MM.1S (cell line): ENCODE measurements around the gene TMEM200A.

Source experiments
- DNase-seq: peaks from one replicate; pipeline ENCODE4 v3.0.0-alpha.2; 2015
- H2AFZ ChIP-seq: fragments of 300-600 bp; sonication (generic); 2 replicates; pipeline ENCODE4 v1.6.0; 2016; ENCODE audit warnings: antibody characterized with exemption, low read length
- H3F3A ChIP-seq: fragments of 300-600 bp; sonication (generic); 2 replicates; pipeline ENCODE4 v1.6.1; 2016; ENCODE audit warnings: mild to moderate bottlenecking, antibody characterized with exemption, low read length, moderate library complexity, mixed read lengths; ENCODE audit not compliant: insufficient read depth
- H3K27ac ChIP-seq: fragments of 300-600 bp; sonication (generic); 2 replicates; pipeline ENCODE4 v1.5.1; 2016; ENCODE audit warnings: mild to moderate bottlenecking, low read length
- H3K27me3 ChIP-seq: fragments of 300-600 bp; sonication (generic); replicated peaks from 2 replicates; pipeline ENCODE4 v1.6.0; 2016; ENCODE audit warnings: low read length; ENCODE audit not compliant: insufficient read depth
- H3K36me3 ChIP-seq: fragments of 300-600 bp; sonication (generic); replicated peaks from 2 replicates; pipeline ENCODE4 v1.6.1; 2016; ENCODE audit warnings: mild to moderate bottlenecking, low read length, mixed read lengths; ENCODE audit not compliant: insufficient read depth
- H3K4me1 ChIP-seq: fragments of 300-600 bp; sonication (generic); 2 replicates; pipeline ENCODE4 v1.6.1; 2016; ENCODE audit warnings: low read length, mixed read lengths
- H3K4me2 ChIP-seq: fragments of 300-600 bp; sonication (generic); 2 replicates; pipeline ENCODE4 v1.6.0; 2016; ENCODE audit warnings: low read depth, low read length
- H3K4me3 ChIP-seq: fragments of 300-600 bp; sonication (generic); 2 replicates; pipeline ENCODE4 v1.5.1; 2016; ENCODE audit warnings: low read length, mixed read lengths
- H3K79me2 ChIP-seq: fragments of 300-600 bp; sonication (generic); 2 replicates; pipeline ENCODE4 v1.6.1; 2016; ENCODE audit warnings: mixed run types, low read length, mixed read lengths
- H3K9ac ChIP-seq: fragments of 300-600 bp; sonication (generic); 2 replicates; pipeline ENCODE4 v1.6.1; 2016; ENCODE audit warnings: low read length, mixed read lengths
- H3K9me2 ChIP-seq: fragments of 300-600 bp; sonication (generic); replicated peaks from 2 replicates; pipeline ENCODE4 v1.6.1; 2016; ENCODE audit warnings: mild to moderate bottlenecking, low read length, mixed read lengths; ENCODE audit not compliant: insufficient read depth
- H3K9me3 ChIP-seq: fragments of 300-600 bp; sonication (generic); replicated peaks from 2 replicates; pipeline ENCODE4 v1.6.1; 2016; ENCODE audit warnings: mild to moderate bottlenecking, low read length, mixed read lengths; ENCODE audit not compliant: insufficient read depth
- H4K20me1 ChIP-seq: fragments of 300-600 bp; sonication (generic); 2 replicates; pipeline ENCODE4 v1.6.1; 2016; ENCODE audit warnings: mild to moderate bottlenecking, low read length, moderate library complexity, mixed read lengths; ENCODE audit not compliant: insufficient read depth
- EZH2 ChIP-seq: fragments of 300-600 bp; sonication (generic); optimal IDR thresholded peaks from 2 replicates; pipeline ENCODE3; 2017; ENCODE audit warnings: low read depth, mild to moderate bottlenecking, antibody characterized with exemption, low read length, mixed read lengths
- EZH2phosphoT487 ChIP-seq: fragments of 300-600 bp; sonication (generic); IDR thresholded peaks from 2 replicates; pipeline ENCODE4 v1.6.1; 2018; ENCODE audit warnings: antibody characterized with exemption, low read length
- TF ChIP-seq, protein P1 (sequence below): fragments of 300-600 bp; sonication (generic); IDR thresholded peaks from 2 replicates; pipeline ENCODE4 v1.5.1; 2016; ENCODE audit warnings: antibody characterized with exemption, low read length, mixed read lengths

The TMEM200A gene

DNA sequence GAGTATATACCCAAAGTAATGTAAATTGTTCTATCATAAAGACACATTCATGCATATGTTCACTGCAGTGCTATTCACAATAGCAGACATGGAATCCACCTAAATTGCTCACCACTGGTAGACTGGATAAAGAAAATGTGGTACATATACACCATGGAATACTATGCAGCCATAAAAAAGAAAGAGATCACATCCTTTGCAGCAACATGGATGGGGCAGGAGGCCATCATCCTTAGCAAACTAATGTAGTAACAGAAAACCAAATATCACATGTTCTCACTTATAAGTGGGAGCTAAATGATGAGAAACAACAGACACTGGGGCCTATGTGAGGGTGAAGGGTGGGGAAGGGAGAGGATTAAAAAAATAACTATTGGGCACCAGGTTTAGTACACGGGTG is 11.5 kb upstream of the TMEM200A start:
- Histone ChIP-seq H3K27ac (no peak overlapping the region), H3K9me2 (no peaks in the 10 kb centered on the region), H3F3A (no peaks in the 10 kb centered on the region), H3K79me2 (no peaks in the 10 kb centered on the region), H4K20me1 (no peaks in the 10 kb centered on the region), H3K9me3 (no peaks in the 10 kb centered on the region), H3K9ac (no peak overlapping the region), H3K27me3 (no peaks in the 10 kb centered on the region), H3K4me3 (no peak overlapping the region), H2AFZ (no peak overlapping the region), H3K4me2 (no peak overlapping the region), H3K4me1 (no peaks in the 10 kb centered on the region), H3K36me3 (no peaks in the 10 kb centered on the region)
- TF ChIP-seq, protein P1, sequence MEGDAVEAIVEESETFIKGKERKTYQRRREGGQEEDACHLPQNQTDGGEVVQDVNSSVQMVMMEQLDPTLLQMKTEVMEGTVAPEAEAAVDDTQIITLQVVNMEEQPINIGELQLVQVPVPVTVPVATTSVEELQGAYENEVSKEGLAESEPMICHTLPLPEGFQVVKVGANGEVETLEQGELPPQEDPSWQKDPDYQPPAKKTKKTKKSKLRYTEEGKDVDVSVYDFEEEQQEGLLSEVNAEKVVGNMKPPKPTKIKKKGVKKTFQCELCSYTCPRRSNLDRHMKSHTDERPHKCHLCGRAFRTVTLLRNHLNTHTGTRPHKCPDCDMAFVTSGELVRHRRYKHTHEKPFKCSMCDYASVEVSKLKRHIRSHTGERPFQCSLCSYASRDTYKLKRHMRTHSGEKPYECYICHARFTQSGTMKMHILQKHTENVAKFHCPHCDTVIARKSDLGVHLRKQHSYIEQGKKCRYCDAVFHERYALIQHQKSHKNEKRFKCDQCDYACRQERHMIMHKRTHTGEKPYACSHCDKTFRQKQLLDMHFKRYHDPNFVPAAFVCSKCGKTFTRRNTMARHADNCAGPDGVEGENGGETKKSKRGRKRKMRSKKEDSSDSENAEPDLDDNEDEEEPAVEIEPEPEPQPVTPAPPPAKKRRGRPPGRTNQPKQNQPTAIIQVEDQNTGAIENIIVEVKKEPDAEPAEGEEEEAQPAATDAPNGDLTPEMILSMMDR = no peak
- TF ChIP-seq EZH2phosphoT487 (no peak), EZH2 (no peak)
- no peak for DNase-seq

- Histone ChIP-seq H3F3A (no peaks in the 10 kb centered on the region), H3K4me3 (no peak overlapping the region), H3K27ac (no peak overlapping the region), H3K79me2 (no peaks in the 10 kb centered on the region), H3K27me3 (no peaks in the 10 kb centered on the region), H4K20me1 (no peaks in the 10 kb centered on the region), H3K4me2 (no peak overlapping the region), H3K36me3 (no peaks in the 10 kb centered on the region), H2AFZ (no peak overlapping the region), H3K9me2 (no peaks in the 10 kb centered on the region), H3K9me3 (no peaks in the 10 kb centered on the region), H3K4me1 (no peaks in the 10 kb centered on the region), H3K9ac (no peak overlapping the region)
- no peak for DNase-seq
- no peak for TF ChIP-seq EZH2
- TF ChIP-seq EZH2phosphoT487 = no peak
- TF ChIP-seq, protein P1 = no peak
Measured at GRCh38 chr6:130355572-130355971, 10.2 kb upstream of the TMEM200A start.

GRCh38 chr6:130357436-130357835 is 8.4 kb upstream of the TMEM200A start:
- no peaks in the 10 kb centered on the region for H3K9me3 ChIP-seq
- DNase-seq = no peak

More at GRCh38 chr6:130357436-130357835, 8.4 kb upstream of the TMEM200A start:
- Histone ChIP-seq H3K9me2 (no peaks in the 10 kb centered on the region), H3K27me3 (no peaks in the 10 kb centered on the region), H3F3A (no peaks in the 10 kb centered on the region), H3K36me3 (no peaks in the 10 kb centered on the region), H3K4me3 (no peak overlapping the region), H3K4me1 (no peaks in the 10 kb centered on the region), H4K20me1 (no peaks in the 10 kb centered on the region), H3K79me2 (no peaks in the 10 kb centered on the region), H3K9ac (no peak overlapping the region), H2AFZ (no peak overlapping the region), H3K27ac (no peak overlapping the region), H3K4me2 (no peak overlapping the region)
- no peak for TF ChIP-seq EZH2phosphoT487
- TF ChIP-seq, protein P1 = no peak
- TF ChIP-seq EZH2 = no peak
